ENCODE data around the gene HOMER2. TPM values are rescaled to one million over a fixed set of nuclear protein-coding genes. Genes with fewer than 3 reads are reported as not detected.

Gene HOMER2
- total RNA-seq, 1 experiment from 2014 or later = 8.8 TPM

GRCh38 chr15:82820128-82820527, 132.4 kb downstream of the HOMER2 start:
- Mint-ChIP-seq H3K9me3 (ENCODE audit: unreplicated experiment) (no peaks in the 10 kb centered on the region), H3K27me3 (ENCODE audit: insufficient read depth, unreplicated experiment) (no peaks in the 10 kb centered on the region), H3K36me3 (ENCODE audit: insufficient read depth, unreplicated experiment) (peaks cover 89% of the 10 kb centered on the region), H3K4me1 (ENCODE audit: insufficient read depth, unreplicated experiment) (no peaks in the 10 kb centered on the region), H3K27ac (ENCODE audit: low read depth, unreplicated experiment) (no peak overlapping the region), H3K4me3 (ENCODE audit: unreplicated experiment) (no peak overlapping the region)
- no TSS peak for BruUV-seq (replicated peaks)
- TF ChIP-seq CTCF (IDR thresholded peaks at IDR 0.05; ENCODE audit: unreplicated experiment) = no peak
- intact Hi-C loops (cut with micrococcal nuclease) = no loop called here
- DNase-seq (ENCODE audit: unreplicated experiment) = no peak
- ChIA-PET CTCF (no interaction called here), POLR2A (no interaction called here)

- peaks cover 49% of the 10 kb centered on the region for H3K36me3 Mint-ChIP-seq (ENCODE audit: insufficient read depth, unreplicated experiment)
- DNase-seq (ENCODE audit: unreplicated experiment) = no peak
- no peak overlapping the region for H3K27ac Mint-ChIP-seq (ENCODE audit: low read depth, unreplicated experiment)
- H3K4me1 Mint-ChIP-seq (ENCODE audit: insufficient read depth, unreplicated experiment) = peaks cover 22% of the 10 kb centered on the region
- ChIA-PET POLR2A (interaction anchor here (0.6 to 8.4 kb wide), 8 partner anchors 17 to 616 kb away, joined by 3 to 182 read pairs (median 4); partner anchors contain the start of gene RPS17), CTCF (interaction anchor here (0.6 to 1.3 kb wide), 5 partner anchors 17 to 552 kb away, joined by 3 to 5 read pairs (median 3); no protein-coding TSS in a partner anchor)
- peak overlapping the region; percentile 84 for H3K4me3 Mint-ChIP-seq (ENCODE audit: unreplicated experiment)
- intact Hi-C loops (cut with micrococcal nuclease) = no loop called here
- no peaks in the 10 kb centered on the region for H3K9me3 Mint-ChIP-seq (ENCODE audit: unreplicated experiment)
- TF ChIP-seq CTCF (IDR thresholded peaks at IDR 0.05; ENCODE audit: unreplicated experiment) = no peak
- BruUV-seq (replicated peaks) = no TSS peak
- no peaks in the 10 kb centered on the region for H3K27me3 Mint-ChIP-seq (ENCODE audit: insufficient read depth, unreplicated experiment)
Measured at GRCh38 chr15:82812994-82813393, 139.5 kb downstream of the HOMER2 start.

- DNase-seq (ENCODE audit: unreplicated experiment) = peak; percentile 8
- ChIA-PET CTCF (interaction anchor here (0.6 to 1.7 kb wide), 7 partner anchors 30 to 270 kb away, joined by 3 to 7 read pairs (median 4); partner anchors contain the start of gene RPS17), POLR2A (interaction anchor here (0.6 to 8.4 kb wide), 22 partner anchors 8 to 473 kb away, joined by 3 to 182 read pairs (median 4); partner anchors contain the start of genes C15orf40, RAMAC and RPS17)
- Mint-ChIP-seq H3K27me3 (ENCODE audit: insufficient read depth, unreplicated experiment) (no peaks in the 10 kb centered on the region), H3K36me3 (ENCODE audit: insufficient read depth, unreplicated experiment) (peaks cover 31% of the 10 kb centered on the region), H3K4me1 (ENCODE audit: insufficient read depth, unreplicated experiment) (peaks cover 22% of the 10 kb centered on the region), H3K4me3 (ENCODE audit: unreplicated experiment) (peak overlapping the region; percentile 84), H3K9me3 (ENCODE audit: unreplicated experiment) (no peaks in the 10 kb centered on the region), H3K27ac (ENCODE audit: low read depth, unreplicated experiment) (peak overlapping the region; percentile 84)
- no peak for TF ChIP-seq CTCF (IDR thresholded peaks at IDR 0.05; ENCODE audit: unreplicated experiment)
- TSS peak; percentile 61 for BruUV-seq (replicated peaks)
- intact Hi-C loops (cut with micrococcal nuclease) = no loop called here
Measured at GRCh38 chr15:82810890-82811426, 141.6 kb downstream of the HOMER2 start.

GRCh38 chr15:82810061-82810889, 142.2 kb downstream of the HOMER2 start:
- no peaks in the 10 kb centered on the region for H3K9me3 Mint-ChIP-seq (ENCODE audit: unreplicated experiment)
- H3K36me3 Mint-ChIP-seq (ENCODE audit: insufficient read depth, unreplicated experiment) = peaks cover 28% of the 10 kb centered on the region
- BruUV-seq (replicated peaks) = no TSS peak
- intact Hi-C loops (cut with micrococcal nuclease) = no loop called here
- peak; percentile 55 for DNase-seq (ENCODE audit: unreplicated experiment)
- TF ChIP-seq CTCF (IDR thresholded peaks at IDR 0.05; ENCODE audit: unreplicated experiment) = no peak
- H3K4me1 Mint-ChIP-seq (ENCODE audit: insufficient read depth, unreplicated experiment) = peaks cover 22% of the 10 kb centered on the region
- H3K27ac Mint-ChIP-seq (ENCODE audit: low read depth, unreplicated experiment) = peak overlapping the region; percentile 84
- H3K27me3 Mint-ChIP-seq (ENCODE audit: insufficient read depth, unreplicated experiment) = no peaks in the 10 kb centered on the region
- peak overlapping the region; percentile 84 for H3K4me3 Mint-ChIP-seq (ENCODE audit: unreplicated experiment)
- POLR2A ChIA-PET = interaction anchor here (0.6 to 8.4 kb wide), 21 partner anchors 9 to 473 kb away, joined by 3 to 182 read pairs (median 5); partner anchors contain the start of genes BTBD1, C15orf40, RAMAC and RPS17
- CTCF ChIA-PET = interaction anchor here (0.6 to 1.7 kb wide), 6 partner anchors 30 to 200 kb away, joined by 3 to 7 read pairs (median 4); no protein-coding TSS in a partner anchor
